Gastroesophageal sphincter (tissue), 3 donors: ENCODE results near the gene CDH22.

Source experiments
- EP300 ChIP-seq: sonication (generic); formaldehyde crosslinking; IDR thresholded peaks from one replicate; pipeline ENCODE4 v1.6.1; 2017; ENCODE audit warnings: antibody characterized with exemption, mild to moderate bottlenecking
- POLR2A ChIP-seq, 2 donors: fragments of 450-650 bp; IDR thresholded peaks; one replicate each; pipeline ENCODE4 v1.6.1; 2017; ENCODE audit warnings: antibody characterized with exemption in 2 of 2, mild to moderate bottlenecking in 2 of 2, moderate library complexity in 1 of 2
- POLR2AphosphoS5 ChIP-seq: sonication (generic); formaldehyde crosslinking; IDR thresholded peaks from one replicate; pipeline ENCODE4 v1.6.1; 2017; ENCODE audit warnings: antibody characterized with exemption
- TF ChIP-seq, protein P1 (sequence below), 4 experiments: fragments of 200-600 bp in 2 of 4; fragments of 450-650 bp in 2 of 4; sonication (generic) in 1 of 4; IDR thresholded peaks; one replicate each; pipeline ENCODE4 v1.5.1; 2017 to 2019; ENCODE audit warnings: antibody characterized with exemption in 4 of 4, mild to moderate bottlenecking in 2 of 4, moderate library complexity in 2 of 4

DNA sequence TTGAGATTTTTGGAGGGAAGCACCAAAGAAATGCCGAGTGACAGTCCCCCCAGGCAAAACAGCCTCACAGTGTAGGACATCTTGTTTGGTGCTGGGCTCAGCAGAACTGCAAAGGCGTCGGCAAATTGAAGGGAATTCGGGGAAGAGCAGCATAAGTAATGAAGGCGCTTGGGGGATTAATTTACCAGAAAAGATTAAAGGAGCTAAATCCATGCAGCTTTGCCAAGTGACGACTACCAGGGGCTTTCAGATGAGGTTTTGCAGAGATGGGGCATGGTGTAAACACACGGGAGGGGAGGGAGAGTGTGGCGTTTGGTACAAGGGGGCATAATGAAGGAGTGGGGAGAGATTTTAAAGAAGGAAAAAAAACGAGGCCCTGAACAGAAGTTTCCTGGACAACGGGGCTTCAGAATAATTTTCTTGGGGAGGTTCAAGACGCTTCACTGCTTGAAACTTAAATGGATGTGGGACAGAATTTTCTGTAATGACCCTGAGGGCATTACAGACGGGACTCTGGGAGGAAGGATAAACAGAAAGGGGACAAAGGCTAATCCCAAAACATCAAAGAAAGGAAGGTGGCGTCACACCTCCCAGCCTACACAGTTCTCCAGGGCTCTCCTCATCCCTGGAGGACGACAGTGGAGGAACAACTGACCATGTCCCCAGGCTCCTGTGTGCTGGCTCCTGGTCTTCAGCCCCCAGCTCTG, 45.4 kb upstream of the CDH22 start:
- no peak for TF ChIP-seq POLR2A (IDR thresholded peaks at IDR 0.05)
- no peak for TF ChIP-seq POLR2AphosphoS5
- TF ChIP-seq, protein P1, sequence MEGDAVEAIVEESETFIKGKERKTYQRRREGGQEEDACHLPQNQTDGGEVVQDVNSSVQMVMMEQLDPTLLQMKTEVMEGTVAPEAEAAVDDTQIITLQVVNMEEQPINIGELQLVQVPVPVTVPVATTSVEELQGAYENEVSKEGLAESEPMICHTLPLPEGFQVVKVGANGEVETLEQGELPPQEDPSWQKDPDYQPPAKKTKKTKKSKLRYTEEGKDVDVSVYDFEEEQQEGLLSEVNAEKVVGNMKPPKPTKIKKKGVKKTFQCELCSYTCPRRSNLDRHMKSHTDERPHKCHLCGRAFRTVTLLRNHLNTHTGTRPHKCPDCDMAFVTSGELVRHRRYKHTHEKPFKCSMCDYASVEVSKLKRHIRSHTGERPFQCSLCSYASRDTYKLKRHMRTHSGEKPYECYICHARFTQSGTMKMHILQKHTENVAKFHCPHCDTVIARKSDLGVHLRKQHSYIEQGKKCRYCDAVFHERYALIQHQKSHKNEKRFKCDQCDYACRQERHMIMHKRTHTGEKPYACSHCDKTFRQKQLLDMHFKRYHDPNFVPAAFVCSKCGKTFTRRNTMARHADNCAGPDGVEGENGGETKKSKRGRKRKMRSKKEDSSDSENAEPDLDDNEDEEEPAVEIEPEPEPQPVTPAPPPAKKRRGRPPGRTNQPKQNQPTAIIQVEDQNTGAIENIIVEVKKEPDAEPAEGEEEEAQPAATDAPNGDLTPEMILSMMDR (IDR thresholded peaks at IDR 0.05) = no peak
- no peak for TF ChIP-seq EP300
